CD14-positive monocyte (primary cell): Measurements from ENCODE around the gene ZNF417. TPM values are rescaled to one million over a fixed set of nuclear protein-coding genes. Genes with fewer than 3 reads are reported as not detected.

Source experiments
- DNase-seq, 3 donors: peaks; one replicate each; pipeline ENCODE4 v3.0.0-alpha.2; 2011 to 2022
- H2AFZ ChIP-seq: 2 replicates; pipeline ENCODE4 v1.6.0; 2012; ENCODE audit warnings: mild to moderate bottlenecking, low read depth, low read length, inconsistent platforms; ENCODE audit not compliant: insufficient read depth, poor library complexity, severe bottlenecking
- H3K27ac ChIP-seq, 2 donors: 1 replicate in 1 of 2; 2 replicates in 1 of 2; pipeline ENCODE4 v1.5.1; 2012 to 2013; ENCODE audit warnings: low read length in 2 of 2, control low read depth in 1 of 2, inconsistent platforms in 1 of 2, low read depth in 1 of 2, mild to moderate bottlenecking in 1 of 2
- H3K27me3 ChIP-seq, 2 donors: one replicate each; pipeline versions ENCODE4 v1.6.0 to v1.6.1; 2011 to 2013; ENCODE audit warnings: low read length in 2 of 2; ENCODE audit not compliant: control insufficient read depth in 2 of 2, insufficient read depth in 2 of 2
- H3K36me3 ChIP-seq, 2 donors: replicated peaks in 1 of 2; 1 replicate in 1 of 2; 2 replicates in 1 of 2; pipeline versions ENCODE4 v1.5.1 to v1.6.1; 2012 to 2013; ENCODE audit warnings: low read length in 2 of 2, control low read depth in 1 of 2, inconsistent platforms in 1 of 2, mild to moderate bottlenecking in 1 of 2; ENCODE audit not compliant: insufficient read depth in 2 of 2, control insufficient read depth in 1 of 2
- H3K4me1 ChIP-seq, 2 donors: 1 replicate in 1 of 2; 2 replicates in 1 of 2; pipeline versions ENCODE4 v1.5.1 to v1.6.1; 2012 to 2013; ENCODE audit warnings: low read length in 2 of 2, control low read depth in 1 of 2, inconsistent platforms in 1 of 2, mild to moderate bottlenecking in 1 of 2, moderate library complexity in 1 of 2; ENCODE audit not compliant: insufficient read depth in 2 of 2, control insufficient read depth in 1 of 2
- H3K4me2 ChIP-seq: replicated peaks from 2 replicates; pipeline ENCODE3; 2012; ENCODE audit warnings: low read length, moderate library complexity, mild to moderate bottlenecking; ENCODE audit not compliant: poor library complexity, severe bottlenecking; ENCODE audit errors: extremely low read depth
- H3K4me3 ChIP-seq, 3 experiments: fragments of 200-600 bp in 1 of 3; sonication (generic) in 1 of 3; replicated peaks in 1 of 3; 1 replicate in 2 of 3; 2 replicates in 1 of 3; pipeline ENCODE4 v1.5.1; 2011 to 2013; ENCODE audit warnings: low read length in 3 of 3, mild to moderate bottlenecking in 3 of 3, control low read depth in 2 of 3, low read depth in 2 of 3, inconsistent platforms in 1 of 3, moderate library complexity in 1 of 3
- H3K79me2 ChIP-seq: 2 replicates; pipeline ENCODE4 v1.6.0; 2012; ENCODE audit warnings: mild to moderate bottlenecking, control low read depth, inconsistent platforms, low read length, moderate library complexity; ENCODE audit not compliant: insufficient read depth
- H3K9ac ChIP-seq: 2 replicates; pipeline ENCODE4 v1.6.0; 2017; ENCODE audit warnings: low read length, mild to moderate bottlenecking; ENCODE audit not compliant: insufficient read depth, poor library complexity, severe bottlenecking
- H3K9me3 ChIP-seq, 2 donors: replicated peaks in 1 of 2; 1 replicate in 1 of 2; 2 replicates in 1 of 2; pipeline versions ENCODE4 v1.5.1 to v1.6.1; 2012 to 2013; ENCODE audit warnings: low read length in 2 of 2, control low read depth in 1 of 2; ENCODE audit not compliant: control insufficient read depth in 1 of 2, insufficient read depth in 1 of 2
- H4K20me1 ChIP-seq: 2 replicates; pipeline ENCODE4 v1.6.0; 2012; ENCODE audit warnings: mild to moderate bottlenecking, low read length, control low read depth, moderate library complexity; ENCODE audit not compliant: insufficient read depth
- H3K27ac Mint-ChIP-seq, 7 donors: one replicate each; pipeline ENCODE4 v1.8.0; 2020; ENCODE audit warnings: mild to moderate bottlenecking in 7 of 7, mixed read lengths in 7 of 7, moderate library complexity in 6 of 7, inconsistent platforms in 2 of 7
- H3K27me3 Mint-ChIP-seq, 3 donors: one replicate each; pipeline ENCODE4 v1.8.0; 2021 to 2022; ENCODE audit warnings: low read depth in 3 of 3, mild to moderate bottlenecking in 3 of 3, mixed read lengths in 3 of 3, moderate library complexity in 3 of 3, inconsistent platforms in 1 of 3
- H3K36me3 Mint-ChIP-seq, 2 donors: one replicate each; pipeline ENCODE4 v1.8.0; 2020; ENCODE audit warnings: mixed read lengths in 2 of 2, inconsistent platforms in 1 of 2, mild to moderate bottlenecking in 1 of 2
- H3K4me1 Mint-ChIP-seq: one replicate; pipeline ENCODE4 v1.8.0; 2020; ENCODE audit warnings: mild to moderate bottlenecking, mixed read lengths
- H3K4me3 Mint-ChIP-seq, 2 donors: one replicate each; pipeline ENCODE4 v1.8.0; 2020; ENCODE audit warnings: mild to moderate bottlenecking in 2 of 2, mixed read lengths in 2 of 2, moderate library complexity in 1 of 2
- H3K9me3 Mint-ChIP-seq, 7 donors: one replicate each; pipeline ENCODE4 v1.8.0; 2020 to 2022; ENCODE audit warnings: mixed read lengths in 7 of 7, mild to moderate bottlenecking in 6 of 7, moderate library complexity in 6 of 7, inconsistent platforms in 2 of 7
- WGBS: methylation state at CpG from one replicate; pipeline ENCODE4 v1.1.5; 2013; ENCODE audit warnings: missing lambda C conversion rate; ENCODE audit not compliant: insufficient coverage; 5-methylcytosine and 5-hydroxymethylcytosine counted together
- intact Hi-C, 2 donors: fragments of 100-400 bp; cut with micrococcal nuclease; formaldehyde crosslinking; loops; one replicate each; pipeline versions ENCODE4 v1.15.0 to v1.15.1; 2023
- polyA plus RNA-seq, 3 donors: library from polyadenylated mRNA; depleted of rRNA in 1 of 3; unstranded in 2 of 3; stranded (reverse) in 1 of 3; fragments of 300-500 nt in 2 of 3; fragments of >200 nt in 1 of 3; fragmentation: Illumina TruSeq in 2 of 3; gene quantifications; 1 replicate in 2 of 3; 2 replicates in 1 of 3; pipeline ENCODE4 v1.2.3, GENCODE V29; 2012 to 2021
- TF ChIP-seq, protein P1 (sequence below): fragments of 200-600 bp; IDR thresholded peaks from one replicate; pipeline ENCODE4 v1.8.0; 2022; ENCODE audit warnings: antibody characterized with exemption, mild to moderate bottlenecking

ZNF417 gene
- polyA plus RNA-seq, 3 donors, result 0.39 to 6.8 (median 0.70) TPM

DNA sequence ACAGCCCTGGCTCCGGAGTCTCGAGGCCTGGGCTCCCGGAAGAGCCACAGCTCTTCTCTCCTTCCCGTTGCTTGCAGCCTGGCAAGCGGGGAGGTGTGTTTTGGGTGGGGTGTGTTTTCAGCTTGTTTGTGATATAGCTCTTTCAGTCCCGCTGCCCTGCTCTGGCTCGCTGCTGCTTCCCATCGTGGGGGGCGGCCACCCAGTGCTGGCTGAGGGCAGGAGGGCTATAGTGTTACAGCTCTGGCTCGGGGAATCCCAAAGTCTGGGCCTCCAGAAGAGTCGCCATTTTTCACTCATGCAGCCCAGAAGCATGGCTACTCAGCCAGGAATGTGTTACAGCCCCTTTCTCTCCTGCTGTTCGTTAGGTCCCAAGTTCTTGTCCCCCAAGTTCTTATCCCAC, 33.3 kb upstream of the ZNF417 start:
- TF ChIP-seq, protein P1, sequence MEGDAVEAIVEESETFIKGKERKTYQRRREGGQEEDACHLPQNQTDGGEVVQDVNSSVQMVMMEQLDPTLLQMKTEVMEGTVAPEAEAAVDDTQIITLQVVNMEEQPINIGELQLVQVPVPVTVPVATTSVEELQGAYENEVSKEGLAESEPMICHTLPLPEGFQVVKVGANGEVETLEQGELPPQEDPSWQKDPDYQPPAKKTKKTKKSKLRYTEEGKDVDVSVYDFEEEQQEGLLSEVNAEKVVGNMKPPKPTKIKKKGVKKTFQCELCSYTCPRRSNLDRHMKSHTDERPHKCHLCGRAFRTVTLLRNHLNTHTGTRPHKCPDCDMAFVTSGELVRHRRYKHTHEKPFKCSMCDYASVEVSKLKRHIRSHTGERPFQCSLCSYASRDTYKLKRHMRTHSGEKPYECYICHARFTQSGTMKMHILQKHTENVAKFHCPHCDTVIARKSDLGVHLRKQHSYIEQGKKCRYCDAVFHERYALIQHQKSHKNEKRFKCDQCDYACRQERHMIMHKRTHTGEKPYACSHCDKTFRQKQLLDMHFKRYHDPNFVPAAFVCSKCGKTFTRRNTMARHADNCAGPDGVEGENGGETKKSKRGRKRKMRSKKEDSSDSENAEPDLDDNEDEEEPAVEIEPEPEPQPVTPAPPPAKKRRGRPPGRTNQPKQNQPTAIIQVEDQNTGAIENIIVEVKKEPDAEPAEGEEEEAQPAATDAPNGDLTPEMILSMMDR, result no peak
- DNase-seq, result no peak
- no peaks in the 10 kb centered on the region for H3K27me3 ChIP-seq
- H3K79me2 ChIP-seq, result peaks cover 5% of the 10 kb centered on the region
- no peak overlapping the region for H2AFZ ChIP-seq
- Mint-ChIP-seq H3K4me3 (no peak overlapping the region), H3K36me3 (peaks cover 10 to 12% of the 10 kb centered on the region in 2 donors), H3K27me3 (peaks cover 0 to 2% (median 0%) of the 10 kb centered on the region in 3 donors), H3K4me1 (peaks cover 20% of the 10 kb centered on the region), H3K9me3 (peaks cover 45 to 95% (median 93%) of the 10 kb centered on the region in 7 donors), H3K27ac (no peak overlapping the region)
- peaks cover 85 to 91% of the 10 kb centered on the region in 2 donors for H3K9me3 ChIP-seq
- intact Hi-C loops, result no loop called here
- no peaks in the 10 kb centered on the region for H3K36me3 ChIP-seq
- H4K20me1 ChIP-seq, result no peaks in the 10 kb centered on the region
- H3K27ac ChIP-seq, result no peak overlapping the region
- peak overlapping the region in 1 of 3 experiments; percentile 17 for H3K4me3 ChIP-seq
- no peak overlapping the region for H3K9ac ChIP-seq
- H3K4me2 ChIP-seq, result no peak overlapping the region
- peaks cover 12 to 19% of the 10 kb centered on the region in 2 donors for H3K4me1 ChIP-seq
- 96% methylated on average over 10 of the region's 12 CpGs for WGBS

DNA sequence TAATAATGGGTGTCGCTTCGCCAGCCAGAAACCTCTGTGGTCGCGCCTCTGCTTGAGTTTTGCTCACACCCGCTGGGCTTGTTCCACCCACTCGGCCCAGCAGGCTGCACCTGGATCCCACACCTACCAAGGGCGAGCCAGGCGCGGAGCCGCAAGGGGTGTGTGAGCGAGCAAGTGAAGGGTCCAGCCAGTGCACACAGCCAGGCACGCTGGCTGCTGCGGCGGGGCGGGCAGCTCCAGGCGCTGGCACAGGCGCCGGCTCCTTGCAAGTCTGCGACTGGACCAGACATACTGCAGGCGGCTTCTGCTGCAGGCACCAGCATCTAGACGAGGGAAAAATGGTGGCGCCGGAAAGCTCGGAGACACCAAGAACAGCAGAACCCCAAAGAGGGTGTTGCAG, 32.9 kb upstream of the ZNF417 start:
- Histone ChIP-seq H3K79me2 (peaks cover 5% of the 10 kb centered on the region), H2AFZ (no peak overlapping the region), H3K4me1 (peaks cover 12 to 19% of the 10 kb centered on the region in 2 donors), H3K4me3 (peak overlapping the region in 1 of 3 experiments; percentile 17), H3K9me3 (peaks cover 85 to 91% of the 10 kb centered on the region in 2 donors), H3K9ac (no peak overlapping the region), H3K36me3 (peaks cover 0 to 2% of the 10 kb centered on the region in 2 donors), H3K27me3 (no peaks in the 10 kb centered on the region), H3K4me2 (no peak overlapping the region), H3K27ac (no peak overlapping the region), H4K20me1 (no peaks in the 10 kb centered on the region)
- TF ChIP-seq, protein P1, result no peak
- H3K27ac Mint-ChIP-seq, result no peak overlapping the region
- intact Hi-C loops, result no loop called here
- H3K9me3 Mint-ChIP-seq, result peaks cover 45 to 95% (median 93%) of the 10 kb centered on the region in 7 donors
- peaks cover 20% of the 10 kb centered on the region for H3K4me1 Mint-ChIP-seq
- 94% methylated on average over 19 of the region's 24 CpGs for WGBS
- H3K36me3 Mint-ChIP-seq, result peaks cover 14 to 16% of the 10 kb centered on the region in 2 donors
- H3K4me3 Mint-ChIP-seq, result no peak overlapping the region
- peaks cover 0 to 2% (median 0%) of the 10 kb centered on the region in 3 donors for H3K27me3 Mint-ChIP-seq
- DNase-seq, result no peak
